ENCODE results near the gene PDZD7.

PDZD7 gene

GRCh38 chr10:100982916-100983830 is 47.8 kb downstream of the PDZD7 start:
- in situ Hi-C loops (cut with MboI; ENCODE audit: low sequenced_read_pairs, unreplicated experiment), result no loop called here
- no peak for TF ChIP-seq CTCF (IDR thresholded peaks at IDR 0.05; ENCODE audit: borderline replicate concordance, control extremely low read depth, extremely low read depth, insufficient read depth, missing control alignments)
- DNase-seq (ENCODE audit: low spot score), result no peak

GRCh38 chr10:100981178-100981772 is 49.7 kb downstream of the PDZD7 start:
- in situ Hi-C loops (cut with MboI; ENCODE audit: low sequenced_read_pairs, unreplicated experiment), result no loop called here
- TF ChIP-seq CTCF (IDR thresholded peaks at IDR 0.05; ENCODE audit: borderline replicate concordance, control extremely low read depth, extremely low read depth, insufficient read depth, missing control alignments), result no peak
- no peak for DNase-seq (ENCODE audit: low spot score)

- no peak for DNase-seq (ENCODE audit: low spot score)
- in situ Hi-C loops (cut with MboI; ENCODE audit: low sequenced_read_pairs, unreplicated experiment), result no loop called here
Observed at GRCh38 chr10:100980711-100981110, 50.2 kb downstream of the PDZD7 start.

GRCh38 chr10:100980311-100980710 is 50.6 kb downstream of the PDZD7 start:
- no peak for DNase-seq (ENCODE audit: low spot score)
- TF ChIP-seq CTCF (IDR thresholded peaks at IDR 0.05; ENCODE audit: borderline replicate concordance, control extremely low read depth, extremely low read depth, insufficient read depth, missing control alignments), result no peak
- in situ Hi-C loops (cut with MboI; ENCODE audit: low sequenced_read_pairs, unreplicated experiment), result no loop called here

More at GRCh38 chr10:100980711-100981110, 50.2 kb downstream of the PDZD7 start:
- no peak for TF ChIP-seq CTCF (IDR thresholded peaks at IDR 0.05; ENCODE audit: borderline replicate concordance, control extremely low read depth, extremely low read depth, insufficient read depth, missing control alignments)

GRCh38 chr10:100979791-100980272 is 51.1 kb downstream of the PDZD7 start:
- DNase-seq (ENCODE audit: low spot score), result peak; percentile 8
- in situ Hi-C loops (cut with MboI; ENCODE audit: low sequenced_read_pairs, unreplicated experiment), result no loop called here
- TF ChIP-seq CTCF (IDR thresholded peaks at IDR 0.05; ENCODE audit: borderline replicate concordance, control extremely low read depth, extremely low read depth, insufficient read depth, missing control alignments), result no peak

- in situ Hi-C loops (cut with MboI; ENCODE audit: low sequenced_read_pairs, unreplicated experiment), result no loop called here
- no peak for TF ChIP-seq CTCF (IDR thresholded peaks at IDR 0.05; ENCODE audit: borderline replicate concordance, control extremely low read depth, extremely low read depth, insufficient read depth, missing control alignments)
- DNase-seq (ENCODE audit: low spot score), result no peak
Observed at GRCh38 chr10:100978901-100979195, 52.1 kb downstream of the PDZD7 start.

Measured in GM13976 (cell line).